ENCODE measurements around the gene LPAR2.
A peak's percentile ranks its signal among the peaks of the same experiment; 100 is the strongest.

The LPAR2 gene

GRCh38 chr19:19654441-19654840, 26.4 kb upstream of the LPAR2 start:
- DNase-seq: no peak

- DNase-seq: no peak
Observed at GRCh38 chr19:19653597-19654147, 25.7 kb upstream of the LPAR2 start.

GRCh38 chr19:19652482-19653295, 24.7 kb upstream of the LPAR2 start:
- DNase-seq: no peak

GRCh38 chr19:19651076-19651475, 23.1 kb upstream of the LPAR2 start:
- DNase-seq: no peak

GRCh38 chr19:19650331-19650730, 22.3 kb upstream of the LPAR2 start:
- no peak for DNase-seq

GRCh38 chr19:19649580-19649995, 21.6 kb upstream of the LPAR2 start:
- DNase-seq: no peak

- no peak for DNase-seq
Observed at GRCh38 chr19:19649155-19649554, 21.1 kb upstream of the LPAR2 start.

GRCh38 chr19:19647037-19647835, 19.2 kb upstream of the LPAR2 start:
- DNase-seq: no peak

GRCh38 chr19:19645233-19645870, 17.3 kb upstream of the LPAR2 start:
- DNase-seq: no peak

- DNase-seq: no peak
Observed at GRCh38 chr19:19644054-19644388, 16.0 kb upstream of the LPAR2 start.

GRCh38 chr19:19643158-19644053, 15.4 kb upstream of the LPAR2 start, which contains the start of gene GMIP:
Gene GMIP (minus strand): TSS chr19:19643657. CDS start chr19:19643529, 128 bp downstream.
- peak; percentile 84 for DNase-seq

- peak; percentile 60 for DNase-seq
Observed at GRCh38 chr19:19642506-19643157, 14.6 kb upstream of the LPAR2 start.

- DNase-seq: no peak
Observed at GRCh38 chr19:19637523-19638251, 9.7 kb upstream of the LPAR2 start.

GRCh38 chr19:19637186-19637522, 9.1 kb upstream of the LPAR2 start:
- no peak for DNase-seq

GRCh38 chr19:19636573-19637185, 8.7 kb upstream of the LPAR2 start:
- DNase-seq: no peak

GRCh38 chr19:19635313-19635702, 7.3 kb upstream of the LPAR2 start:
- DNase-seq: no peak

GRCh38 chr19:19634516-19635312, 6.7 kb upstream of the LPAR2 start:
- DNase-seq: no peak

GRCh38 chr19:19633711-19634515, 5.9 kb upstream of the LPAR2 start:
- no peak for DNase-seq
